ENCODE results near the gene LGALS3BP.

DNA sequence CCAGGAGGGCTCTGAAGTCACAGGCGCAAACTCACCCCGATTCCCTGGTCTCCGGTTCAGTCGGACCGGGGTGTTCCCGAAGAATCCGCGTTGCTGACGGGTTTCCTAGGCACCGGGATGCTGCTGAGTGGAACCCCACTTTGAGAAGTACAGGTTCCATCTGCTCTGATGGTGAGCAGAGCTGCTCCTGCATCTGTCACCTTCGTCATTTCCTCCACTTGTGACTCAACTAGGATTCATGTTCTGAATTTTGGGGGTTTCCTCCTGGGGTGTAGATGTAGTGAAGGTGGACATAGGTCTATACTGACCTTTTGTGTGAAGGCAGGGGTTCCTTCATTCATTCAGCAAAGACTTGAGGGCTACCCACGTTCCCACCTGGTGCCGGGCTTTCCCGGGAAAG is 25.0 kb downstream of the LGALS3BP start:
- TF ChIP-seq POLR2A (IDR thresholded peaks at IDR 0.05; ENCODE audit: low read depth, low read length) (no peak), PAX5 (IDR thresholded peaks at IDR 0.05; ENCODE audit: insufficient read depth, low read length, severe bottlenecking) (no peak), POLR2AphosphoS5 (IDR thresholded peaks at IDR 0.05; ENCODE audit: low read depth, low read length) (no peak), TAF1 (IDR thresholded peaks at IDR 0.05; ENCODE audit: low read depth, low read length) (no peak), SPI1 (IDR thresholded peaks at IDR 0.05; ENCODE audit: low read depth, low read length) (no peak)

Data from GM12891 (cell line).